ENCODE results near the gene CEP57L1.
"Not testable (repeated sequence)": the region's sequence is repeated elsewhere in the genome, so short reads cannot be mapped to it uniquely, and the experiment has no call there.

CEP57L1 gene

DNA sequence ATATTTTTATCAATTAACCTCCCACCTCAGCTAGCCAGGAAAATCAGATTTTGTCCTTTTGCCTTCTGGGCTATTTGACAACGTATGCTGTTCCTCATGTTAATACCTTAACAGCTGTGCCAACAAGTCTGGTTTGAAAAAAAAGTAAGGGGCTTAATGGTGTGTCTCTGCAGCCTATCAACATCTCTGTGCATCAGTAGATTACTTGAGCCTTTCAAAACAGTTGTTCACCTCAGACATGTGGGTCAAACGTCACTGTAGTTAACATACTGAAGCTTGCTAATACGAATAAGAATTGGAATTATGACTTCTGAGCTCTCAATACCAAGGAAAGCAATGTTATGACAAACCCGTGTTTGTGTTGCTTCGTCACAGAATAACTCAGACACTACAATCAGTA is 23.0 kb downstream of the CEP57L1 start:
- DNase-seq (ENCODE audit: low spot score), result no peak
- TF ChIP-seq, protein P1, sequence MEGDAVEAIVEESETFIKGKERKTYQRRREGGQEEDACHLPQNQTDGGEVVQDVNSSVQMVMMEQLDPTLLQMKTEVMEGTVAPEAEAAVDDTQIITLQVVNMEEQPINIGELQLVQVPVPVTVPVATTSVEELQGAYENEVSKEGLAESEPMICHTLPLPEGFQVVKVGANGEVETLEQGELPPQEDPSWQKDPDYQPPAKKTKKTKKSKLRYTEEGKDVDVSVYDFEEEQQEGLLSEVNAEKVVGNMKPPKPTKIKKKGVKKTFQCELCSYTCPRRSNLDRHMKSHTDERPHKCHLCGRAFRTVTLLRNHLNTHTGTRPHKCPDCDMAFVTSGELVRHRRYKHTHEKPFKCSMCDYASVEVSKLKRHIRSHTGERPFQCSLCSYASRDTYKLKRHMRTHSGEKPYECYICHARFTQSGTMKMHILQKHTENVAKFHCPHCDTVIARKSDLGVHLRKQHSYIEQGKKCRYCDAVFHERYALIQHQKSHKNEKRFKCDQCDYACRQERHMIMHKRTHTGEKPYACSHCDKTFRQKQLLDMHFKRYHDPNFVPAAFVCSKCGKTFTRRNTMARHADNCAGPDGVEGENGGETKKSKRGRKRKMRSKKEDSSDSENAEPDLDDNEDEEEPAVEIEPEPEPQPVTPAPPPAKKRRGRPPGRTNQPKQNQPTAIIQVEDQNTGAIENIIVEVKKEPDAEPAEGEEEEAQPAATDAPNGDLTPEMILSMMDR (IDR thresholded peaks at IDR 0.05; ENCODE audit: borderline replicate concordance, control extremely low read depth, extremely low read depth, insufficient read depth, missing control alignments), result no peak
- in situ Hi-C loops (cut with MboI; ENCODE audit: low sequenced_read_pairs, unreplicated experiment), result no loop called here

DNA sequence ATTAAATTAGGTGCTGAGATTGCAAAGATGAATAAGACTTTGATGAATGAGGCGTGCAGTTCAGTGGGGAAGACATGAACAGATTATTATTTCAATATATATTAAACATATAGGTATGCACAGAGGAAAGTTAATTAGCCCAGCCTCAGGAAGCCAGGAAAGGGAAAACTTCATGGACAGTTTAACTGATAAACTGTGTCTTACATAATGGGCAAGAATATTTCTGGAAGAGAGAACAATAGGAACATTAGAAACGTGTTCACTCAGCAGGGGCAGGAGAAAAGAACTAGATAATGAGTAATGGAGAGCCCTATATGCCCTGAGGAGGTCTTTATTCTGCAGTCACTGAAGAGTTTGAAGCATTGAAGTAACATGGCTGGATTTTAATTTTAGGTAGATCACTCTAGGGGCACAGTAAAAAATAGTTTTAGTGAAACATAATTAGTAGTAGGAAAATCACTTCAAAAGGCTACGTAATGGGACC is 23.6 kb downstream of the CEP57L1 start:
- DNase-seq (ENCODE audit: low spot score), result no peak
- TF ChIP-seq, protein P1 (IDR thresholded peaks at IDR 0.05; ENCODE audit: borderline replicate concordance, control extremely low read depth, extremely low read depth, insufficient read depth, missing control alignments), result no peak
- in situ Hi-C loops (cut with MboI; ENCODE audit: low sequenced_read_pairs, unreplicated experiment), result no loop called here

DNA sequence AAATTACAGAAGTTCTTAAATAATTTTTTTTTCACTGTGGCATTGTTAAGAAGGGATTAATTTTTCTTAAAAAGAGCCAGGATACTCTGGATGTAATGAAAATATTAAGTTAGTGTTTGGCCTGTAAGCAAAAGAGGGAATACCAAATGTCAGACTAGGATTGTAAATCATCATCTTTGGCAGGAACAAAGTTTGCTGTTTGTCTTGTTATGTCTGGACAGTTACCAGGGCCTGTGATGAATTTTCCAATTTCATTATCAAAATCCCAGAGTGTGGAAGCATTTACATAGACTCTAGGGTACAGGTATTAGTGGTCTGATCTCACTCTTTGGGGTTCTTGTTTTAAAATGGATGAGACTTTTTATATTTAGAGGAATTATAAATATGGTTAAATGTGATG is 26.1 kb downstream of the CEP57L1 start:
- in situ Hi-C loops (cut with MboI; ENCODE audit: low sequenced_read_pairs, unreplicated experiment), result no loop called here
- TF ChIP-seq, protein P1 (IDR thresholded peaks at IDR 0.05; ENCODE audit: borderline replicate concordance, control extremely low read depth, extremely low read depth, insufficient read depth, missing control alignments), result no peak
- DNase-seq (ENCODE audit: low spot score), result no peak

DNA sequence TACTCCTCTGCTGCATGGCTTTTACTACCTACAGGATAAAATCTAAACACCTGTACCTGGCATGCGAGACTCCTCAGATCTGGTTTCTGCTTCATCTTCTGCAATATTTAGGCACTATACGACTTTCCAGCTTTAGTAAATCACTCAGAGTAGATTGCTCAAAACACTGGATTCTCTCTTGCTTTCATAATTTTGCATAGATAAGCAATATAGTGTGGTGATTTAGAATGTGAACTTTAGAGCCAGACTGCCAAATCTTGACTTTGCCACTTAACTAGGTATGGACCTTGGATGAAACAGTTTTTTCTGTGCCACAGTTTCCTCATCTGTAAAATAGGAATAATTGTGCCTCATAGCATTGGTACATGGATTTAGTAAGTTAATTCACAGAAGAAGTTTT is 28.9 kb downstream of the CEP57L1 start:
- TF ChIP-seq, protein P1 (IDR thresholded peaks at IDR 0.05; ENCODE audit: borderline replicate concordance, control extremely low read depth, extremely low read depth, insufficient read depth, missing control alignments), result no peak
- in situ Hi-C loops (cut with MboI; ENCODE audit: low sequenced_read_pairs, unreplicated experiment), result no loop called here
- DNase-seq (ENCODE audit: low spot score), result no peak

DNA sequence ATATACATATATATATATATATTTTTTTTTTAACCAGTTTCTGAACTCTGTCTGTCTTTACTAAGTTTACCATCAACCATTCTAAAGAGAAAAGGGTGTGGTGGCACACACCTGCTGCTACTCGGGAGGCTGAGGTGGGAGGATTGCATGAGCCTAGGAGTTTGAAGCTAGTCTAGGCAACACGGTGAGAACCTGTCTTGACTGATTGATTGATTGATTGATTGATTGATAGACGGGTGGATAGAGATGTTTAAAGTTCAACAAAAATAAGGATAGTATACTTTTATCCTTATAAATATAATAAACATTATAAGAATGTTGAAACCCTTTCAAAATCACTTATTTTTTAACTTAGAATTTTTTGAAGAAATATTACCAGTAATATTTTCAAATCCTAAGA is 30.2 kb downstream of the CEP57L1 start:
- no peak for DNase-seq (ENCODE audit: low spot score)
- in situ Hi-C loops (cut with MboI; ENCODE audit: low sequenced_read_pairs, unreplicated experiment), result no loop called here
- TF ChIP-seq, protein P1 (IDR thresholded peaks at IDR 0.05; ENCODE audit: borderline replicate concordance, control extremely low read depth, extremely low read depth, insufficient read depth, missing control alignments), result no peak

DNA sequence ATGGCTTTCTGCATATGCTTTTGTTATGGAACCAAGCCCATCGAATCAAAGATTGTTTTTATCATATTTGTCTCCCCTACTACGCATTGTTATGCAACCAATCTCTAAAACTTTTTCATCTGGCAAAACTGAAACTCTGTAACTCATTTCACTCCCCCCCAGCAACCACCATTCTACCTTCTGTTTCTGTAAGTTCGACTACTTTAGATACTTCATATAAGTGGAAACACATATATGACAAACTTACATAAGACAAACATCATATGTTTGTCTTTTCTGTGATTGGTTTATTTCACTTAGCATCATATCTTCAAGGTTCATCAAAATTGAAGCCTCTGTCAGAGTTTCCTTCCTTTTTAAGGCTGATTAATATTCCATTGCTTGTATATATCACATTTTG is 34.8 kb downstream of the CEP57L1 start:
- no peak for DNase-seq (ENCODE audit: low spot score)
- in situ Hi-C loops (cut with MboI; ENCODE audit: low sequenced_read_pairs, unreplicated experiment), result no loop called here
- TF ChIP-seq, protein P1 (IDR thresholded peaks at IDR 0.05; ENCODE audit: borderline replicate concordance, control extremely low read depth, extremely low read depth, insufficient read depth, missing control alignments), result no peak

DNA sequence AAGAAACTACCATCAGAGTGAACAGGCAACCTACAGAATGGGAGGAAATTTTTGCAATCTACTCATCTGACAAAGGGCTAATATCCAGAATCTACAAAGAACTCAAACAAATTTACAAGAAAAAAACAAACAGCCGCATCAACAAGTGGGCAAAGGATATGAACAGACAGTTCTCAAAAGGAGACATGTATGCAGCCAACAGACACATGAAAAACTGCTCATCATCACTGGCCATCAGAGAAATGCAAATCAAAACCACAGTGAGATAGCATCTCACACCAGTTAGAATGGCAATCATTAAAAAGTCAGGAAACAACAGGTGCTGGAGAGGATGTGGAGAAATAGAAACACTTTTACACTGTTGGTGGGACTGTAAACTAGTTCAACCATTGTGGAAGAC is 40.3 kb downstream of the CEP57L1 start:
- in situ Hi-C loops (cut with MboI; ENCODE audit: low sequenced_read_pairs, unreplicated experiment), result not testable (repeated sequence)

DNA sequence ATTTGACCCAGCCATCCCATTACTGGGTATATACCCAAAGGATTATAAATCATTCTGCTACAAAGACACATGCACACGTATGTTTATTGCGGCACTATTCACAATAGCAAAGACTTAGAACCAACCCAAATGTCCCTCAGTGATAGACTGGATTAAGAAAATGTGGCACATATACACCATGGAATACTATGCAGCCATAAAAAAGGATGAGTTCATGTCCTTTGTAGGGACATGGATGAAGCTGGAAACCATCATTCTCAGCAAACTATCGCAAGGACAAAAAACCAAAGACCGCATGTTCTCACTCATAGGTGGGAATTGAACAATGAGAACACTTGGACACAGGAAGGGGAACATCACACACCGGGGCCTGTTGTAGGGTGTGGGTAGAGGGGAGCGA is 40.7 kb downstream of the CEP57L1 start:
- DNase-seq (ENCODE audit: low spot score); in situ Hi-C loops (cut with MboI; ENCODE audit: low sequenced_read_pairs, unreplicated experiment): not testable (repeated sequence)

More for the DNA sequence above, 40.3 kb downstream of the CEP57L1 start:
- not testable (repeated sequence) for DNase-seq (ENCODE audit: low spot score)

DNA sequence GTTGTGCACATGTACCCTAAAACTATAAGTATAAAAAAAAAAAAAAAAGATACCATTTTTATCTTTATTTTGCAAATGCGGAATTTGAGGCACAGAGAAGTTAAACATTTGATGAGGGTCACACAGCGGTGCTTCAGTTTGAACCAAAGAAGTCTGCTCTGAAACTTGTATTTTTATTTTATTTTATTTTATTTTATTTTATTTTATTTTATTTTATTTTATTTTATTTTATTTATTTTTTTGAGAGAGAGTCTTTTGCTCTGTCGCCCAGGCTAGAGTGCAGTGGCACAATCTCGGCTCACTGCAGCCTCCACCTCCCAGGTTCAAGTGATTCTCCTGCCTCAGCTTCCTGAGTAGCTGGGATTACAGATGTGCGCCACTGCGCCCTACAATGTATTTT is 41.2 kb downstream of the CEP57L1 start:
- DNase-seq (ENCODE audit: low spot score); in situ Hi-C loops (cut with MboI; ENCODE audit: low sequenced_read_pairs, unreplicated experiment): not testable (repeated sequence)
